Spleen (tissue), 11 donors: ENCODE data around the gene PEDS1. TPM values are rescaled to one million over a fixed set of nuclear protein-coding genes. Genes with fewer than 3 reads are reported as not detected.
"Not testable (repeated sequence)": the region's sequence is repeated elsewhere in the genome, so short reads cannot be mapped to it uniquely, and the experiment has no call there.

Source experiments
- DNase-seq: peaks from one replicate; pipeline ENCODE4 v3.0.0-alpha.2; 2020
- H3K27ac ChIP-seq, 8 donors: fragments of 200-600 bp; sonication (generic) in 7 of 8; 1 replicate in 4 of 8; 2 replicates in 4 of 8; pipeline versions ENCODE4 v1.5.0 to v1.8.0; 2016 to 2021; ENCODE audit warnings: inconsistent platforms in 4 of 8, mild to moderate bottlenecking in 4 of 8, moderate library complexity in 1 of 8
- H3K27me3 ChIP-seq, 7 donors: fragments of 200-600 bp; sonication (generic) in 6 of 7; replicated peaks in 1 of 7; 1 replicate in 4 of 7; 2 replicates in 3 of 7; pipeline versions ENCODE4 v1.5.0 to v1.8.0; 2016 to 2021; ENCODE audit warnings: inconsistent platforms in 3 of 7, mild to moderate bottlenecking in 1 of 7
- H3K36me3 ChIP-seq, 6 donors: fragments of 200-600 bp; sonication (generic) in 5 of 6; 1 replicate in 4 of 6; 2 replicates in 2 of 6; pipeline versions ENCODE4 v1.5.0 to v1.8.0; 2016 to 2021; ENCODE audit warnings: inconsistent platforms in 2 of 6
- H3K4me1 ChIP-seq, 6 donors: fragments of 200-600 bp; sonication (generic) in 5 of 6; 1 replicate in 3 of 6; 2 replicates in 3 of 6; pipeline versions ENCODE4 v1.5.0 to v1.8.0; 2016 to 2021; ENCODE audit warnings: inconsistent platforms in 3 of 6
- H3K4me3 ChIP-seq, 8 donors: fragments of 200-600 bp; sonication (generic) in 7 of 8; 1 replicate in 4 of 8; 2 replicates in 4 of 8; pipeline versions ENCODE4 v1.5.0 to v1.8.0; 2016 to 2021; ENCODE audit warnings: inconsistent platforms in 4 of 8, mild to moderate bottlenecking in 4 of 8, moderate library complexity in 2 of 8
- H3K9me3 ChIP-seq, 8 donors: fragments of 200-600 bp; sonication (generic) in 7 of 8; 1 replicate in 4 of 8; 2 replicates in 4 of 8; pipeline versions ENCODE4 v1.5.0 to v1.8.0; 2016 to 2021; ENCODE audit warnings: inconsistent platforms in 4 of 8
- CTCF ChIP-seq, 11 experiments: fragments of 200-600 bp in 7 of 11; fragments of 450-650 bp in 4 of 11; sonication (generic) in 4 of 11; IDR thresholded peaks in 8 of 11; conservative IDR thresholded peaks in 3 of 11; 1 replicate in 7 of 11; 2 replicates in 4 of 11; pipeline versions ENCODE4 v1.4.0 to v1.8.0; 2016 to 2021; ENCODE audit warnings: antibody characterized with exemption in 11 of 11, inconsistent platforms in 4 of 11, mild to moderate bottlenecking in 1 of 11
- POLR2A ChIP-seq, 3 donors: fragments of 450-650 bp; IDR thresholded peaks; one replicate each; pipeline ENCODE4 v1.5.1; 2017; ENCODE audit warnings: antibody characterized with exemption in 3 of 3, mild to moderate bottlenecking in 1 of 3
- POLR2AphosphoS5 ChIP-seq, 3 donors: sonication (generic); formaldehyde crosslinking; IDR thresholded peaks; one replicate each; pipeline ENCODE4 v1.5.1; 2017; ENCODE audit warnings: antibody characterized with exemption in 3 of 3
- WGBS, 5 donors: extraction: QIAGEN DNeasy Blood & Tissue Kit in 3 of 5; methylation state at CpG; one replicate each; pipeline versions ENCODE4 v1.1.5 to v1.1.7; 2013 to 2018; 5-methylcytosine and 5-hydroxymethylcytosine counted together
- intact Hi-C: fragments of 100-400 bp; cut with DNase I; formaldehyde crosslinking; loops from one replicate; pipeline ENCODE4 v1.15.0; 2023; ENCODE audit warnings: low total_unique reads
- polyA plus RNA-seq, 3 donors: library from polyadenylated mRNA; stranded (reverse); fragments of 200-250 nt; gene quantifications; one replicate each; pipeline ENCODE4 v1.2.1, GENCODE V29; 2013
- total RNA-seq, 7 donors: library from RNA; depleted of rRNA in 3 of 7; stranded (reverse); fragments of >200 nt in 3 of 7; fragmentation: NEBNext Ultra II Directional in 4 of 7; extraction: Animal tissue kit (Norgen Biotek cat#: 25700) in 4 of 7; gene quantifications; one replicate each; pipeline versions ENCODE4 v1.1.0 to v1.2.1, GENCODE V29; 2016 to 2021
- donor health status: healthy with polysubstance abuse.
- donor health status: DM: no; HTN: no; CAD: no; lungs with moderate emphysema.
- donor health status: DM: no; HTN: no; CAD: no.
- donor health status: Bipolar disorder and iron deficiency.
- donor health status: healthy.
- donor health status: DM: no; HTN: no; CAD: no.
- donor health status: DM: yes; HTN: yes; CAD: no.

PEDS1 gene
- total and polyA plus RNA-seq, 10 donors = 9.6 to 24.8 (median 15.7) TPM

- H3K9me3 ChIP-seq = no peaks in the 10 kb centered on the region
- no peak for DNase-seq
- peaks cover 0 to 19% (median 0%) of the 10 kb centered on the region in 7 donors for H3K27me3 ChIP-seq
- peaks cover 0 to 43% (median 28%) of the 10 kb centered on the region in 6 donors for H3K4me1 ChIP-seq
- 90 to 91% (median 90%) methylated on average over 14 of the region's 14 CpGs for WGBS, 5 donors
- H3K27ac ChIP-seq = no peak overlapping the region
- H3K4me3 ChIP-seq = no peak overlapping the region
- TF ChIP-seq POLR2AphosphoS5 (IDR thresholded peaks at IDR 0.05) (no peak), CTCF (IDR thresholded peaks at IDR 0.05 in 8 of 11, conservative IDR thresholded peaks at IDR 0.05 in 3 of 11) (no peak), POLR2A (IDR thresholded peaks at IDR 0.05) (no peak)
- intact Hi-C loops = loop anchor here (10.0 kb wide), 1 partner anchor 196 kb away; no protein-coding TSS in a partner anchor
- no peaks in the 10 kb centered on the region for H3K36me3 ChIP-seq
Measured at GRCh38 chr20:50170549-50171220, 17.2 kb upstream of the PEDS1 start.

- H3K36me3 ChIP-seq = no peaks in the 10 kb centered on the region
- H3K27me3 ChIP-seq = peaks cover 0 to 19% (median 0%) of the 10 kb centered on the region in 7 donors
- no peaks in the 10 kb centered on the region for H3K9me3 ChIP-seq
- H3K4me1 ChIP-seq = peaks cover 0 to 50% (median 33%) of the 10 kb centered on the region in 6 donors
- peak; percentile 87 for DNase-seq
- no peak overlapping the region for H3K4me3 ChIP-seq
- WGBS, 5 donors = 20 to 26% (median 24%) methylated on average over 5 of the region's 5 CpGs
- no peak overlapping the region for H3K27ac ChIP-seq
- TF ChIP-seq CTCF (IDR thresholded peaks at IDR 0.05 in 8 of 11, conservative IDR thresholded peaks at IDR 0.05 in 3 of 11) (peak; percentile 82 to 99 (median 95)), POLR2A (IDR thresholded peaks at IDR 0.05) (no peak), POLR2AphosphoS5 (IDR thresholded peaks at IDR 0.05) (peak in 1 of 3 donors; percentile 42)
- intact Hi-C loops = loop anchor here (5.0 kb wide), 1 partner anchor 47 kb away; no protein-coding TSS in a partner anchor
Measured at GRCh38 chr20:50169329-50169823, 15.9 kb upstream of the PEDS1 start.

GRCh38 chr20:50165684-50166554 lies 12.4 kb upstream of the PEDS1 start:
- H3K4me1 ChIP-seq = peaks cover 0 to 30% (median 18%) of the 10 kb centered on the region in 6 donors
- intact Hi-C loops = loop anchor here (5.0 kb wide), 1 partner anchor 44 kb away; no protein-coding TSS in a partner anchor

GRCh38 chr20:50163570-50164317 lies 10.2 kb upstream of the PEDS1 start:
- H3K27me3 ChIP-seq = no peaks in the 10 kb centered on the region
- TF ChIP-seq CTCF (IDR thresholded peaks at IDR 0.05 in 8 of 11, conservative IDR thresholded peaks at IDR 0.05 in 3 of 11) (no peak), POLR2AphosphoS5 (IDR thresholded peaks at IDR 0.05) (no peak), POLR2A (IDR thresholded peaks at IDR 0.05) (no peak)
- 74 to 84% (median 76%) methylated on average over 9 of the region's 9 CpGs for WGBS, 5 donors
- H3K36me3 ChIP-seq = no peaks in the 10 kb centered on the region
- no peak overlapping the region for H3K27ac ChIP-seq
- DNase-seq = no peak
- no peak overlapping the region for H3K4me3 ChIP-seq
- H3K4me1 ChIP-seq = peaks cover 0 to 23% (median 14%) of the 10 kb centered on the region in 6 donors
- intact Hi-C loops = no loop called here
- H3K9me3 ChIP-seq = no peaks in the 10 kb centered on the region

More at GRCh38 chr20:50165684-50166554, 12.4 kb upstream of the PEDS1 start:
- Histone ChIP-seq H3K9me3 (no peaks in the 10 kb centered on the region), H3K27me3 (peaks cover 0 to 1% (median 0%) of the 10 kb centered on the region in 7 donors), H3K36me3 (no peaks in the 10 kb centered on the region), H3K27ac (peak overlapping the region; percentile 56 to 85 (median 76)), H3K4me3 (peak overlapping the region in 4 of 8 donors; percentile 10 to 59 (median 18))
- peak; percentile 12 to 87 (median 78) for TF ChIP-seq POLR2AphosphoS5 (IDR thresholded peaks at IDR 0.05)
- TF ChIP-seq POLR2A (IDR thresholded peaks at IDR 0.05) = no peak
- 10 to 15% (median 11%) methylated on average over 20 of the region's 20 CpGs for WGBS, 5 donors
- DNase-seq = peak; percentile 91

GRCh38 chr20:50161494-50161893 lies 8.0 kb upstream of the PEDS1 start:
- H3K9me3 ChIP-seq, intact Hi-C loops, H3K27me3 ChIP-seq, H3K27ac ChIP-seq, H3K36me3 ChIP-seq, DNase-seq, H3K4me3 ChIP-seq: not testable (repeated sequence)
- WGBS, 5 donors = 78 to 93% (median 85%) methylated on average over 7 of the region's 7 CpGs
- H3K4me1 ChIP-seq = peaks cover 0 to 15% (median 11%) of the 10 kb centered on the region in 6 donors
